Body of pancreas (tissue), 4 donors: ENCODE measurements around the gene ME3.

ENCODE experiments used
- POLR2A ChIP-seq, 3 donors: fragments of 450-650 bp; IDR thresholded peaks; one replicate each; pipeline ENCODE4 v1.6.1; 2016; ENCODE audit warnings: antibody characterized with exemption in 3 of 3, mild to moderate bottlenecking in 2 of 3
- TF ChIP-seq, protein P1 (sequence below), 7 experiments: fragments of 450-650 bp in 4 of 7; fragments of 200-600 bp in 3 of 7; sonication (generic) in 3 of 7; IDR thresholded peaks; one replicate each; pipeline ENCODE4 v1.5.1; 2016 to 2019; ENCODE audit warnings: antibody characterized with exemption in 7 of 7

DNA sequence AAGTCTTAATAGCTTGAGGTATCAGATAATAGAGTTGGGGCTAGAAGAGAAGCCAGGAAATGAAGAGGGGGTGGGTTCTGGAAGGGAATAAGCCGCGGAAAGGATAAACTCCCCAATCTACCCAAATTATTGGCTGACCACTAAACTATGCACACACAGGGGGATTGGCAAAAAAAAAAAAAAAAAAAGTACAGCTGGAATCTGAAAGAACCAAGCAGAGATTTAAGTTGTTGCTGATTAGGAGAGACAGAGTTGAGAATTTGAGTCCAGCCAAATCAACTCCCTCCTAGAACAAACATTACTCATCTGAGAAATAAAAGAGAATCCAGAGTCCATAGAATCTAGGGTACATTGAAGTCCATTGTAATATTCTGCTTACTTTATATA is 162.8 kb downstream of the ME3 start:
- TF ChIP-seq POLR2A (IDR thresholded peaks at IDR 0.05) = no peak
- TF ChIP-seq, protein P1, sequence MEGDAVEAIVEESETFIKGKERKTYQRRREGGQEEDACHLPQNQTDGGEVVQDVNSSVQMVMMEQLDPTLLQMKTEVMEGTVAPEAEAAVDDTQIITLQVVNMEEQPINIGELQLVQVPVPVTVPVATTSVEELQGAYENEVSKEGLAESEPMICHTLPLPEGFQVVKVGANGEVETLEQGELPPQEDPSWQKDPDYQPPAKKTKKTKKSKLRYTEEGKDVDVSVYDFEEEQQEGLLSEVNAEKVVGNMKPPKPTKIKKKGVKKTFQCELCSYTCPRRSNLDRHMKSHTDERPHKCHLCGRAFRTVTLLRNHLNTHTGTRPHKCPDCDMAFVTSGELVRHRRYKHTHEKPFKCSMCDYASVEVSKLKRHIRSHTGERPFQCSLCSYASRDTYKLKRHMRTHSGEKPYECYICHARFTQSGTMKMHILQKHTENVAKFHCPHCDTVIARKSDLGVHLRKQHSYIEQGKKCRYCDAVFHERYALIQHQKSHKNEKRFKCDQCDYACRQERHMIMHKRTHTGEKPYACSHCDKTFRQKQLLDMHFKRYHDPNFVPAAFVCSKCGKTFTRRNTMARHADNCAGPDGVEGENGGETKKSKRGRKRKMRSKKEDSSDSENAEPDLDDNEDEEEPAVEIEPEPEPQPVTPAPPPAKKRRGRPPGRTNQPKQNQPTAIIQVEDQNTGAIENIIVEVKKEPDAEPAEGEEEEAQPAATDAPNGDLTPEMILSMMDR (IDR thresholded peaks at IDR 0.05) = no peak
